Central memory CD4-positive, alpha-beta T cell (primary cell): ENCODE measurements around the gene SLC37A4.
"Not testable (repeated sequence)": the region's sequence is repeated elsewhere in the genome, so short reads cannot be mapped to it uniquely, and the experiment has no call there.

Source experiments
- DNase-seq: peaks from one replicate; pipeline ENCODE4 v3.0.0; 2022
- total RNA-seq, 3 experiments: gene quantifications; one replicate each; lab custom pipeline; 2026; lab: John Stamatoyannopoulos, UW

Gene SLC37A4
- 9.1 to 21.2 (median 16.4) reads per million in 3 experiments for total RNA-seq

DNA sequence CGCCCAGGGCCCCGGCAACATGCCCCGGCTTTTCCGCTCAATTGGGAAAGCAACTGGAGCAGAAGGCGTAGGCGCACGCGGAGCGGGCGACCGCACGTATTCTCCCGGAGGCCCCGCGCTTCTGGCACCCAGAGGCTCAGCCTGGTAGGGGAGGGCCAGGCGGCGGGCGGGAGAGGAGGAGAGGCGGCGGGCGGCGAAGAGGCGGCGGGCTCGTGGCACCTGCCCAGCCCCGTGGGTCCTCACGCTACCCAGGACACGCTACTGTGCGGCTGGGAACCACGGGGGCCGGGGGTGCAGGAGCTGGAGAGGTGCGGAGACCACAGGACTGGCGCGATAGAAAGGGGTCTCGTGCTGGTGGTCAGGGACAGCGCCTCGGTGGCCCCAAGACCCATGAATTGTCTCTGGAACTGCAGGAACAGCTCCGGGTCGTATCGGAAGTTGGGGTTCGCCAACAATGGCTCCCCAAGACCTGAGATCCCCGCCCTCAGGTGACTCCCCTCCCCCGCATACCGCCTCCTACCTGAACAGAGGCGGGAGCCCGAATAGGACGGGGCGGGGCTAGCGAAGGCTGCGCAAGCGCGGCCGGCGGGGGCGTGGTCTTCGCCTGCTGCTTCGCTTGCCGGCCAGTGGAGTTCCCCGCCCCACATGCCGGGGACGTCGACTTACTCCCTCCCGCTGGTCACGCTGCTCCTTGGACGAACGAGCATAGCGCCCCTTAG is at the start of gene SLC37A4:
SLC37A4 (minus strand) TSS at position 549 of the 719 bp plus-strand sequence.
- peak; percentile 98 for DNase-seq

DNA sequence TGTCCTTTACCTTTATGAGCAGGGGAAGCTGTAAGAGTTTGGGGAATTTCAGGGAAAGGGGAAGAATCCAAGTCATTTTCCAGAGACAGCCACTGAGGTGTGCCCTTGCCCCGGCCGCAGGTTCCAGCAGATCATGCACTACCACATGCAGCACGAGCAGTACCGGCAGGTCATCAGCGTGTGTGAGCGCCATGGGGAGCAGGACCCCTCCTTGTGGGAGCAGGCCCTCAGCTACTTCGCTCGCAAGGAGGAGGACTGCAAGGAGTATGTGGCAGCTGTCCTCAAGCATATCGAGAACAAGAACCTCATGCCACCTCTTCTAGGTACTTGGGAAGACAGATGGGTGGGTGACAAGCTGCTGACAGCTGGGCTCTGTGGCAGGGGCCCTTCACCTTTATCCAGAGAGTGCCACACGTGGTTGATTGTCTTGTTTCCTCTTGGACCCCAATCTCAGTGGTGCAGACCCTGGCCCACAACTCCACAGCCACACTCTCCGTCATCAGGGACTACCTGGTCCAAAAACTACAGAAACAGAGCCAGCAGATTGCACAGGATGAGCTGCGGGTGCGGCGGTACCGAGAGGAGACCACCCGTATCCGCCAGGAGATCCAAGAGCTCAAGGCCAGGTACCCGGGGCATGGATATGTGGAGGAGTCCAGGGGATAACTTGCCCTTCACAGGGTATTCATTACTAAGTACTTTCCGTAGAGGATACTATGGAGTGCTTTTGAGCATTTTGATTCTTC is 48.2 kb upstream of the SLC37A4 start:
- DNase-seq: no peak

DNA sequence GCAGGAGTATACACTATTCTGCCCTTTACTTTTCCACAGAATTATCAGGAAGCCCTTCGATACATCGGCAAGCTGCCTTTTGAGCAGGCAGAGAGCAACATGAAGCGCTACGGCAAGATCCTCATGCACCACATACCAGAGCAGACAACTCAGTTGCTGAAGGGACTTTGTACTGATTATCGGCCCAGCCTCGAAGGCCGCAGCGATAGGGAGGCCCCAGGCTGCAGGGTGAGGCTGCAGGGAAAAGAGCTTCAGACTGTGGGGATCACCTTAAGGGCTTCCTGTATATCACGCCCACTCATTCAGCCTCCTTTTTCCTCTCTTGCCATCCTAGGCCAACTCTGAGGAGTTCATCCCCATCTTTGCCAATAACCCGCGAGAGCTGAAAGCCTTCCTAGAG is 47.2 kb upstream of the SLC37A4 start:
- DNase-seq: no peak

DNA sequence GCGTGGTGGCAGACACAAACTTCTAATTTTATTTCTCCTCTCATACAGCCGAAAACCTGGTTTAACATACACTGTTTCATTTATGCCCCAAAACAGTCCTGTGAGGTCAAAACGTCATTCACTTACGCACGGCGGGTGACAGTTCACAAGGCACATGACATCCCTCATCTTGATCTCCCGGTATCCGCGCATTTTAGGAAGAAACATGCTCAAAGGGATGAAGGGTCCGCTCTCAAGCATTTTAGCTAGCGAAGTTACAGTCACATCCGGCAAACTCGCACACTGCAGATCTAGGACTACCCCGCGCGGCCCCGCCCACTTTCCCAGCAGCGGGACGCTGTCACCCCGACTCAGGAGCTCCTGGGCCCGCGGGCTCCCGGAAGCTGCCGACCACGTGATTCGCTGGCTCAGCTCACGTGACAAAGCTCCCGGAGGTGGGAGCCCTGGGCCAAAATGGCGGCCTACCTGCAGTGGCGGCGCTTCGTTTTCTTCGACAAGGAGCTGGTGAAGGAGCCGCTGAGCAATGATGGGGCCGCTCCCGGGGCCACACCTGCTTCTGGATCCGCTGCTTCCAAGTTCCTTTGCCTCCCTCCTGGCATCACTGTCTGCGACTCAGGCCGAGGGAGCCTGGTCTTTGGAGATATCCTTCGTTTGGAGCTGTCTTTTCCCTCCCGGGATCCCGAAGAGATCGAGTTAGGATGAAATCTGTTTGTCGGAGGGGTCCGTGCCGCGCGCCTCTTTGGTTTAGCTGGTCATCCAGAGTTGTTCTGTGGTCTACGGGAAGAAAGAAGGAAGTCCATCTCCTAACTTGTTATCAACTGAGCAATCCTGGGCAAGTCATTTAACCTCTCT is 36.9 kb upstream of the SLC37A4 start, which contains the start of gene VPS11:
VPS11 (plus strand) TSS at position 448 of the 852 bp plus-strand sequence; CDS start at position 454, 6 bp downstream.
- peak; percentile 98 for DNase-seq

DNA sequence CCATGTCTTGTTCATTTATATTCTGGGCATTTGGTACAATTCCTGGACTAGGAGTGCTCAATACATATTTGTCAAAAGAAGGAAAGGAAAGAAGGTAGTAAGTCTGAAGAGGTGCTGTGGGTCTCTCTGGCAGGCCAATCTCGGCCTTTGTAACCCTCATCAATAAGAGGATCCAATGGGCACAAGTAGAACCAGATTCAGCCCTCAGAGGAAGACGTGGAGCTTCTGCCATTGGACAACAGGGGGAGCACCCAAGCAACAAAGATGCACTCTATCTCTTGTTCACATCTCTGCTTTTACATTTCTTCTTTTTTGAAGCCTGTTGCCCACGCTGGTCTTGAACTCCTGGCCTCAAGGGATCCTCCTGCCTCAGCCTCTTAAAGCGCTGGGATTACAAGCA is 34.7 kb upstream of the SLC37A4 start:
- peak; percentile 48 for DNase-seq

DNA sequence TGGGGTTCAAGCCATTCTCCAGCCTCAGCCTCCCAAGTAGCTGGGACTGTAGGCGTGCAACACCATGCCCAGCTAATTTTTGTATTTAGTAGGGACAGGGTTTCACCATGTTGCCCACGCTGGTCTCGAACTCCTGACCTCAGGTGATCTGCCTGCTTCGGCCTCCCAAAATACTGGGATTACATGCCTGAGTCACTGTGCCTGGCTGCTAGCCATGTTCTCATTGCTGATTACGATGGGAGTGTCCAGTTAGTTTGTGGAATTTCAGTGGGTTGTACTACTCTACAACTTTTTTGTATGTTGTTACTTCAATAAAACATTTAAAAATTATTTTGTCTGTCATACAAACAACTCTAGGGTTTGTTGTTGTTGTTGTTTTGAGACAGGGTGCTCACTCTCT is 32.1 kb upstream of the SLC37A4 start:
- DNase-seq: no peak

DNA sequence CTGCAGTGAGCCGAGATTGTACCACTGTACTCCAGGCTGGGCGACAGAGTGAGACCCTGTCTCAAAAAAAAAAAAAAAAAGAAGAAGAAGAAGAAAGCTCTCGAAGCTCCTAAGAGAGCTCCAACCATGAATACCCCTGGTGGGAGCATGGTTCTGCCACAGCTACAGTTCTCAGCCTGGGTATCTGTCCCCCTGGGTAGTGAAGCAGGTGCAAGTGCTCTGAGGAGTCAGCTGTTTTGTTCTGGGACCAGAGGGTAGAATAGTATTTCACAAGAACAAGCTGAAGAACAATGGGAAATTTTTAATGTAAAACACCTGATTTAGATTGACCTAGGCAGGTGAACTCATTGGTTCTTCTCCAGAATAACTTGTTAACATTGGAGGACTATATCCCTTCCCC is 30.6 kb upstream of the SLC37A4 start:
- no peak for DNase-seq

DNA sequence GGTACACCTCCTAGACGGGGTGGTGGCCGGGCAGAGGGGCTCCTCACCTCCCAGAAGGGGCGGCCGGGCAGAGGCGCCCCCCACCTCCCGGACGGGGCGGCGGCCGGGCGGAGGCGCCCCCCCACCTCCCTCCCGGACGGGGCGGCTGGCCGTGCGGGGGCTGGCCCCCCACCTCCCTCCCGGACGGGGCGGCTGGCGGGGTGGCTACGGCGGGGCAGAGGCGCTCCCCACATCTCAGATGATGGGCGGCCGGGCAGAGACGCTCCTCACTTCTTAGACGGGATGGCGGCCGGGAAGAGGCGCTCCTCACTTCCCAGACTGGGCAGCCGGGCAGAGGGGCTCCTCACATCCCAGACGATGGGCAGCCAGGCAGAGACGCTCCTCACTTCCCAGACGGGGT is 28.5 kb upstream of the SLC37A4 start:
- DNase-seq: not testable (repeated sequence)

DNA sequence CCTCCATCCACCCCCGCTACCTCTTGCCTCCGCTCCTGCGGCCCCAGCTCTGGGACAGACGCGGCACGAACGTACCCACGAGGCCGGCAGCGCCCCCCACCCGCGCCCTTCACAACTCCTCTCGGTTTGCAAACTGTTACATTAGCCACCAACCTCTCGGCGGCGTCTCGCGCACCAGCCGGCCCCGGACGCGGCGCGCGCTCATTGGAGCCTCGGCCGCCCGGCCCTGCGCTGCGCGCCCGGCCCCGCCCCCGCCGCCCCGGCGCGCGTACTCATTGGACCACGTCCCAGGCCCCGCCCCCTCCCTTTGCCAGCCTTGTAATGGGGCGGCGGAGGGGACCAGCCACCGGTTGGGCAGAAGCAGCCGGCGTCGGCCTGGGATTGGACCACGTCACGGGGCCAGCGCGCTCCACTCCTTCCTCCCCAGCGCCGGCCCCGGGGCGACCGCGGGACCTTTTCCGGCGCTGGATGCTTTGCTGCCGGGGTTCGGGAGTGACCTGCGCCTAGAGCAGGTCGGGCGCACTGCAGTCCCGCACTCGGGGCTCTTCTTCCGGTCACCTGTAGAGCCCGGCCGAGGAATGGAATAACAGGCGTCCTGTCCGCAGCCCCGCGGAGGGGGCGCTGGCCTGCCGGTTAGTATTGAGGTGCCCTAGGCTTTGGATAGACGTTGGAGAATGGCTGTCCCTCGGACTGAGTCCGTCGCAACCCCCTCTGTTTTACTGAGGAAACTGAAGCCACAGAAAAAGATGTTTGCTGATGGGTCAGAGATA is 26.5 kb upstream of the SLC37A4 start, which contains the start of gene HYOU1:
HYOU1 (minus strand) TSS at position 206 of the 770 bp plus-strand sequence. CDS start 1,045 bp downstream, outside the sequence.
- peak; percentile 98 for DNase-seq

DNA sequence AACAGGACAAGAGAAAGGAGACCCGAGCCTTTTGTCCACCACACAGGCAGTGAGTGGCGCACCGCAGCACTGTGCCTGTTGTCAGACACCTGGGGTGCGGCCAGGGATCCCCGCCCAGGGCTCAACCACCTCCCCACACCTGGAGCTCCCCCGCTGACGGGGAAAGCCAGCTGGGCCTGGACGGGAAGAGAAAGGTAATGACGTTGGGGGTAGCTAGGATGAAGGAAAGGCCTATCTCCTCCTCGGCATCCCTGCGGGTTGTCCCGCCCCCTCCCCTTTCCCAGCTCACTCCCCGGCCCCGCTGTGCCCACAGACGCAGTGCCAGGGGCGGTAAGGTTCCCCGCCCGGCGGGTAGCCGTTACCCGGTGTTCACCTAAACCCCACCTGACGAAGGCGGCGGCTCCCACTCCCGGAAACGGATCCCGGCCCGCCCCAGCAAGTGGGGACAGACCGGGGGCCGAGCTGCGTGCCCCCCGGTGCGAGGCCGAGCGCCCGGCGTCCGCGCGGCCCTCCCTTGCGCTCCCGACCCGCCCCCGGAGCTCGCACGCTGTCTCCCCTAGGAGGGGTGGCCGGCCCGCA is 25.8 kb upstream of the SLC37A4 start:
- DNase-seq: peak; percentile 58

DNA sequence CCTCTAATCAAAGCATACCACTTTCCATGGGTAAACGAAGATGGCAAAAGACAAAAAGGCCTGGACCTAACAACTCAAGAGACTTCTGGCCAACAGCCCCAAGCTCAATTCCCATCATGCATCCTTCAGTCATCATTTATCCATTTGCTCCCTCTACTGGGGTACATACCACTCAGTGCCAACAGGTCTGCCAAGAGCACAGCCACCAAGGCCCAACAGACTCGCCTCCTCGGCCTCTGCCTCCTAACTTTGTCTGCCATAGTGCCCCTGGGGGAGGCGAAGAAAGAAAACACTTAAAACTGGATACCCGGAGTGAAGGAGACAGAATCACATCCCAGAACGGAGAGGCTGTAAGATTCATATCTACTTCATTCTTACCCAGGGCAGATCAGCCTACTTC is 25.2 kb upstream of the SLC37A4 start:
- DNase-seq: no peak

DNA sequence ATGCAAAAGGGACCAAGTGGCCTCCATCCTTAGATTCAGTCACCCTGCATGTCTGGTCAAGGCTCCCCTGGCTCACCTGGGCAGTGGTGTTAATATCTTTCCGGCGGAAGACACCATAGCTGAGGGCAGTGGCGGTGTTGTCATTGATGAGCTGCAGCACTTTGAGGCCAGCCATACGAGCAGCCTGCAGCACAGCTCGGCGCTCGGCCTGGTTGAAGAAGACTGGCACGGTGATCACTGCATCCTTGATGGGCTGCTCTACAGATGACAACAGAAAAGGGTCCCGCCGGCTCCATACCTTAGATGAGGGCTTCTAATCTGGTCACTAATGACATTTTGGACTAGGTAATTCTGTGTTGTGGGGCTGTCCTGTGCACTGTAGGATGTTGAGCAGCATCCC is 23.7 kb upstream of the SLC37A4 start:
- no peak for DNase-seq

DNA sequence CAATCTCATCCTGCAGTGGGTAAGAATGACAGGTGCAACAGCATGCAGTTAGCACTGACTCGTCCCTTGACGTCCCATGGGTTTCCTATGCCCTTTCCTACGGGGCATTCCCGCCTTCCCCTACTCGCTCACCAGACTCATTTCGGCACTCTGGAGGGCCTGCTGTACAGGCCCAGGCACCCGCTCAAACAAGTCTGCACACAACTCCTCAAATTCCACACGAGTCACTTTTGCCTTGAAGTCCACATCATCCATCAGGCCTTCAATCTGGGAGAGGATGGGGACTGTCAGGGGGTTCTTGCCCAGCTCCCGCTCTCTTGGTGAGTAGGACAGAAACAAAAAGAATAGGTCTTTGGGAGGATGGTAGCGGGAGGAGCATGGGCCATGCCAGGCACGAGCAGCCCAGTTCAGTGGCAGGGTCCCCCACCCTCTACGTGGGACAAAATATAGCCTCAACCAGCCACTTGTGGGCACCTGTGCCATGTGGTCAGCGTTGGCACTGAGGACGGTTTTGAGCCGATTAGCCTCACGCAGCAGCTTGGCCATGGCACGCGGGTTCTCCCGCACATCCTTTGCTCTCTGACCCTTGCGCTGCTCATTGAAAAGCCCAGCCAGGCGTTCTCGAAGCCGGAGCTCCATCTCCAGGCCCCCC is 21.6 kb upstream of the SLC37A4 start:
- no peak for DNase-seq

DNA sequence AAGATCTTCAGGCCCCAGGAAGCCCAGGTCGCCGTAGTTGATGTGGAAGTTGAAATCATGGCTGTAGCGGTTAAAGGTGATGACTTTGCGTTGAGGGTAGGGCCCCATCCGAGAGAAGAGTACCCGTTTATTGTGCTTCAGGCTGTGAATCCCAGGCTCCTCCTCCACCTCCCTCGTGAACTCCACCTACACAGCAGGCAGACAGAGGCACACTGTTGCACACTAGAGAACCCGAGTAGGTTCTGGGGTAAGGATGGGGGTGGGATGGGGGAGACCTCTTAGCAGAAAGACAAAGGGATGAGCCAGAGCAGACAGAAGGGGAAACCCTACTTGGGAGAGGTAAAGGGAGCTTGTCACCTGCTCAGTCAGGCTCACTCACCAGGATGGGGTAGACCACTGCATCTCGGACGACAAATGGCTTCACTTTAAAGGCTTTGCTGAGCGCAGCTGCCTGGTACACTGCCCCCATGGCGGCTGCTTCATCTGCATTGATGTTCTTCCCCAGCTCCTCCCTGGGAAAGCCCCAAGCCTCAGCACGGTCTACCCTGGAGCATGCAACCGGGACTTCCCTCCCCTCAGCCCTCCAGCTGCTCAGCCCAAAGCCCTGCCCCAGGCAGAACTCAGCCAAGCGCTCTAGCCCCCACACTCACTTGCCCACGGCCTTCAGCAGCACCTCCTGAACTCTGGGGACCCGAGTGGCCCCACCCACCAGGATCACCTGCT is 20.9 kb upstream of the SLC37A4 start:
- DNase-seq: no peak

DNA sequence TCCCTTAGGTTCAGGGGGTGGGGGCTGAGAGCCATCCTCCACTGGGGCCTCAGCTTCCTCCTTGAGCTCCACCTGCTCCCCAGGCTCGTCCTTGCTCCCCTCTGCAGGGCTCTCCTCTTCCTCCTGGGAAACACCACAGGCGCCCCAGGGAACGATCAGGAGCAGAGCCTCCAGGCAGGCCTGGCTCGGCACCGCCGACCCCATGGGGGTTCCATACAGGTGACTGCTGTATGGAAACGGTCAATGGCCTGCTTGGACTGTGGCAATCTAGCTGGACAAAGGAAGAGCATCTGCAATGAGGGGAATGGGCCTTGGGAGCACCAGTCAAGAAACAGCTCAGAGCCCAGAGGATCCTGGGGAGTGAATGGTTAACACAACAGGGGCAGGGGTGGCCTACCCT is 18.4 kb upstream of the SLC37A4 start:
- DNase-seq: no peak

DNA sequence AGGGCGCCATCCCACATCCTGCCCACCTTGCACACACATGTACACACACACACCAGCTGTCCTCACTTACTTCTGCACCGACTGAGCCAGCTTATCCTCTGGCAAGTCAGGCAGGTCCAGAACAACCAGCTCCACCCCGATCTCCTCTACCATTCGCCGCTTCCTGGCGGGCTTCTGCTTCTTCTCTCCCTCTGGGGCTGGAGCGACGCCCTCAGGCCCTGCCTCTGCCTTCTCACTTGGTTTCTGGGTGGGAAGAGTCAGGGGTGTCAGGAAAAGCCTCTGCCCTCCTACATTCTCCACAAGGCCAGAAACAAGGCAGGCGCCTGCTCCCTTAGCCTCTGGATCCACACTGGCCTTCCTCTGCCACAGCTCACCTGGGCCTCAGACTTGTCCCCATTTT is 18.0 kb upstream of the SLC37A4 start:
- no peak for DNase-seq

DNA sequence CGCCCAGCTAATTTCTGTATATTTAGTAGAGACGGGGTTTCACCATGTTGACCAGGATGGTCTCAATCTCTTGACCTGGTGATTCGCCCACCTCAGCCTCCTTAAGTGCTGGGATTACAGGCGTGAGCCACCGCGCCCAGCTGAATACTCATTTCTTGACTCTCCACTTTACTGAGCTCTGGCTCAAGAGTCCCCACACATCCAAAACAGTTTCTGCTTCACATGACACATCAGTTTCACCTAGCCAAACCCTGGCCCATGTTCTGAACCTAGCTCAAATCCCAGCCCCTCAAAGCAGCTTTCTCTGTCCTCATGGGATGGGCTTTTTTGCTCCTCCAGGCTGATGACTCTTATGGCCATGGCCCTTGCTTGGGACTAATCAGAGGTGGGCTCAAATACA is 16.5 kb upstream of the SLC37A4 start:
- DNase-seq: no peak

DNA sequence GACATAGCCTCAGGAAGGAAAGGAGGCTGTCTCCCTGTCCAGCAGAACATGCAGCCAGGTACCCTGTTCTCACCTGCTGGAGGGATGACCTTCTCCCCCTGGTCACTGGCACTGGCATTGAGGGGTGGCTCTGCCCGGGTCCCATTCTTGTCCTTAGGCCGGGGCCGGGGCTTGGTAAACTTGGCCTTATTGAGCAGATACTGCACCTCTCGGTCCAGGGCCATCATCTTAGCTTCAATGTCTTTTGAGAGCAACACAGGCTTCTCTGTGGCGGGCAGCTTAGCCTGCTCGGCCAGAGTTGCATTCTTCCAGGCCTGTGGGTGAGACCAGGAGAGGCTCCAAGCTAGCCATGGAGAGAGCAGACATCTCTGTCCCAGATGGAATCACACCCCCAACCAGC is 15.8 kb upstream of the SLC37A4 start:
- no peak for DNase-seq

DNA sequence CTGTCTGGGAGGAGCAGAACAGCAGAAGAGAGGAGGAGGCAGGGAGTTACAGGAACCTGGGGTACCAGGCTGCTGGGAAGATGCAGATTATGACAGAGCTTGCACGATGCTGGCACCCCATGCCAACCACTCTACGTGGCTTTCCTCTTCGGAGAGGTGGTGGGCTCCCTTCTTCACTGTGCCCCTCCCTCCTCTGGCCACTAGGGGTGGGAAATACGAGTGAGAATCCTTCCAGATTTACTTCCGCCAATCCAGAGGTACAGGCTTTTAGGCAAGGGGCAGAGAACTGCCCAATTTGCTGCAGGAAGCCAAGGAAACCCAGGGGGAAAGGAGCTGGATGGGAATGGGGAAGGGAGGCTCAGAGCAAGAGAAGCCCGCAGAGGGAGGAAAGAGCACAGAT is 14.0 kb upstream of the SLC37A4 start:
- no peak for DNase-seq

DNA sequence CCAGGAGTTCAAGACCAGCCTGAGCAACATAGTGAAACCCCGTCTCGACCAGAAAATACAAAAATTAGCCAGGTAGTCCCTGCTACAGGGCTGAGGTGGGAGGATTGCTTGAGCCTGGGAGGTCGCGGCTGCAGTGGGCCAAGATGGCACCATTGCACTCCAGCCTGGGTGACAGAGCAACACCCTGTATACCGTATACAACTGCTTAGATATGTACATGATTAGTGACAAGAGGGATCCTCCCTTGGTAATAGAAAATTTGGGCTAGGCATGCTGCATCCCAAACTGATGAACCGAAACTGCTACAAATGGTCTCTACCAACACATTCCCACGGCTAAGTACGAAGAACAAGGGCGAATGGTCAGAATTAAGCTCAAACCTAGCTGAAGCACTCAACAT is 12.2 kb upstream of the SLC37A4 start:
- DNase-seq: no peak
